Common myeloid progenitor, CD34-positive (primary cell): ENCODE measurements around the gene WASF2.

Experiments
- CTCF ChIA-PET: fragments of 350-600 bp; sonication (Branson Sonifier 250); formaldehyde crosslinking; loops from one replicate; lab custom pipeline; 2021; ENCODE audit warnings: antibody characterized with exemption; lab: Charles Lee
- POLR2A ChIA-PET: fragments of 350-600 bp; sonication (Branson Sonifier 250); formaldehyde crosslinking; loops from one replicate; lab custom pipeline; 2021; ENCODE audit warnings: antibody characterized with exemption; lab: Charles Lee
- DNase-seq, 3 donors: peaks; one replicate each; pipeline versions ENCODE4 v3.0.0 to v3.0.0-alpha.2; 2013
- H3K27ac ChIP-seq, 2 experiments: 1 replicate in 1 of 2; 2 replicates in 1 of 2; pipeline ENCODE4 v1.7.0; 2013; ENCODE audit warnings: inconsistent platforms in 2 of 2, low read length in 2 of 2, mild to moderate bottlenecking in 2 of 2, low read depth in 1 of 2, moderate library complexity in 1 of 2; ENCODE audit not compliant: severe bottlenecking in 2 of 2, insufficient read depth in 1 of 2, poor library complexity in 1 of 2
- H3K27me3 ChIP-seq, 5 experiments: replicated peaks in 2 of 5; 1 replicate in 3 of 5; 2 replicates in 2 of 5; pipeline versions ENCODE4 v1.6.1 to v1.7.0; 2013; ENCODE audit warnings: low read length in 4 of 5, mild to moderate bottlenecking in 2 of 5, moderate library complexity in 2 of 5, inconsistent platforms in 1 of 5; ENCODE audit not compliant: insufficient read depth in 5 of 5, control insufficient read depth in 4 of 5
- H3K36me3 ChIP-seq, 4 experiments: 1 replicate in 2 of 4; 2 replicates in 2 of 4; pipeline versions ENCODE4 v1.6.1 to v1.7.0; 2013; ENCODE audit warnings: low read length in 3 of 4, control low read depth in 1 of 4, mild to moderate bottlenecking in 1 of 4; ENCODE audit not compliant: control insufficient read depth in 4 of 4, insufficient read depth in 4 of 4
- H3K4me1 ChIP-seq, 4 experiments: 1 replicate in 3 of 4; 2 replicates in 1 of 4; pipeline versions ENCODE4 v1.6.1 to v1.7.1; 2013; ENCODE audit warnings: low read length in 3 of 4, mild to moderate bottlenecking in 3 of 4, control low read depth in 1 of 4, inconsistent platforms in 1 of 4, moderate library complexity in 1 of 4; ENCODE audit not compliant: control insufficient read depth in 4 of 4, insufficient read depth in 4 of 4; ENCODE audit errors: control extremely low read depth in 1 of 4
- H3K4me3 ChIP-seq, 7 experiments: 1 replicate in 4 of 7; 2 replicates in 3 of 7; pipeline versions ENCODE4 v1.5.1 to v1.7.0; 2013; ENCODE audit warnings: mild to moderate bottlenecking in 7 of 7, low read length in 6 of 7, moderate library complexity in 6 of 7, inconsistent platforms in 2 of 7, low read depth in 2 of 7, control low read depth in 1 of 7; ENCODE audit not compliant: insufficient read depth in 4 of 7, control insufficient read depth in 1 of 7; ENCODE audit errors: extremely low read depth in 1 of 7
- H3K9me3 ChIP-seq, 5 experiments: 1 replicate in 4 of 5; 2 replicates in 1 of 5; pipeline versions ENCODE4 v1.6.1 to v1.7.1; 2013; ENCODE audit warnings: low read length in 4 of 5, mild to moderate bottlenecking in 2 of 5, inconsistent platforms in 1 of 5, low read depth in 1 of 5, moderate library complexity in 1 of 5; ENCODE audit not compliant: control insufficient read depth in 4 of 5, insufficient read depth in 2 of 5; ENCODE audit errors: control extremely low read depth in 1 of 5
- WGBS: methylation state at CpG from one replicate; pipeline ENCODE4 v1.1.5; 2013; ENCODE audit not compliant: insufficient coverage; 5-methylcytosine and 5-hydroxymethylcytosine counted together

WASF2 gene

DNA sequence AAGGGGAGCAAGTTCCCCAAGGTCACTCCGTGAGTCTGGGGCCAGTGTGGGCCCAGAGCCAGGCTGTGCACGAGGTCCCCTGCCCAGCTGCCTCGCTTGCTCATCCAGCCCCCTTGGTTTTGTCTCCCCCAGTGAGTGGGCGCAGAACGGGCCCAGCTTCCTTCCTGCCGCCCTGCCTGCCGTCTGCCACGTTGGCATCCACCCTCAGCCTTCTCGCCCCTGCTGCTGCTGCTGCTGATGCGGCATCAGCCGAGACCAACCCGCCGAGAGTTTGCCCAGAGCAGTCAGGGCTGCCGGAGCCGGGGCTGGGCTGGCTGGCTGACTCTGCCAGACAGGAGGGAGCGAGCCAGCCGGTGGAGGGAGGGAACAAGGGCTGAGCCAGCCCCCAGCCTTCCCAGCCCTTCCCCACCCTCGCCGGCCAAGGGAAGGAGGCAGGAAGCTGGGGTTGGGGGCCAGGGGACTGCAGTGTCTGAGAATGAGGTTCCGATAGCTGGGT, 31.4 kb upstream of the WASF2 start:
- H3K9me3 ChIP-seq: no peaks in the 10 kb centered on the region
- peak overlapping the region in 6 of 7 experiments; percentile 15 to 56 (median 34) for H3K4me3 ChIP-seq
- peak in 2 of 3 donors; percentile 75 to 84 for DNase-seq
- ChIA-PET CTCF (interaction anchor here (0.7 to 2.3 kb wide), 5 partner anchors 11 to 118 kb away, joined by 3 to 9 read pairs (median 3); no protein-coding TSS in a partner anchor), POLR2A (interaction anchor here (0.6 kb wide), 1 partner anchor 99 kb away, joined by 3 read pairs; no protein-coding TSS in a partner anchor)
- 0% methylated on average over 8 of the region's 20 CpGs for WGBS
- no peaks in the 10 kb centered on the region for H3K36me3 ChIP-seq
- peaks cover 9 to 72% (median 63%) of the 10 kb centered on the region in 4 experiments for H3K4me1 ChIP-seq
- peak overlapping the region in 1 of 2 experiments; percentile 17 for H3K27ac ChIP-seq
- no peaks in the 10 kb centered on the region for H3K27me3 ChIP-seq

GRCh38 chr1:27520651-27521050, 30.7 kb upstream of the WASF2 start:
- Histone ChIP-seq H3K4me1 (peaks cover 8 to 67% (median 55%) of the 10 kb centered on the region in 4 experiments), H3K4me3 (no peak overlapping the region), H3K27me3 (no peaks in the 10 kb centered on the region), H3K36me3 (no peaks in the 10 kb centered on the region), H3K9me3 (no peaks in the 10 kb centered on the region), H3K27ac (peak overlapping the region in 1 of 2 experiments; percentile 17)
- POLR2A ChIA-PET: no interaction called here
- WGBS: 97% methylated on average over 4 of the region's 4 CpGs
- CTCF ChIA-PET: interaction anchor here (1.2 to 2.3 kb wide), 3 partner anchors 9 to 104 kb away, joined by 5 to 9 read pairs (median 7); no protein-coding TSS in a partner anchor
- no peak for DNase-seq

- H3K9me3 ChIP-seq: no peaks in the 10 kb centered on the region
- peaks cover 8 to 57% (median 45%) of the 10 kb centered on the region in 4 experiments for H3K4me1 ChIP-seq
- WGBS: 96% methylated on average over 21 of the region's 24 CpGs
- no peak for DNase-seq
- CTCF ChIA-PET: interaction anchor here (1.2 to 2.3 kb wide), 2 partner anchors 7 to 10 kb away, joined by 5 to 9 read pairs; no protein-coding TSS in a partner anchor
- H3K36me3 ChIP-seq: no peaks in the 10 kb centered on the region
- H3K4me3 ChIP-seq: no peak overlapping the region
- H3K27me3 ChIP-seq: no peaks in the 10 kb centered on the region
- POLR2A ChIA-PET: no interaction called here
- no peak overlapping the region for H3K27ac ChIP-seq
Observed at GRCh38 chr1:27519331-27520258, 29.6 kb upstream of the WASF2 start.

DNA sequence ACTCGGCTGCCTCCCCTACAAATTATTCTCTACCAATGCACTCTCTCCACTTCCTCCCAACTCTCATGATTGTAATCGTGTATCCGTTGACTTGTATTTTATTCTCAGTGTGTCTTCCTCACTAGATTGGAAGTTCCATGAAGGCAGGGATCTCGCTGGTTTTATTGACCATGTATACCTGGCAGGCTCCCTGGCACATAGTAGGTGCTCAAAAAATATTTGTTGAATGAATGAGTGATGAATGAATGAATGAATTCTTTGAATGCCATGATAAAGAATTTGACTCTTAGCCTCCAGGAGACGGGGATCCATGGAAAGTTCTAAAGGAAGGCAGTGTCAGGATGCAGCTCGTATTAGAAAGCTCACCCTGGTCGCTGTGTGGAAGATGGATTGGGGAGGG, 28.8 kb upstream of the WASF2 start:
- no peak for DNase-seq
- H3K4me3 ChIP-seq: no peak overlapping the region
- peaks cover 5 to 56% (median 44%) of the 10 kb centered on the region in 4 experiments for H3K4me1 ChIP-seq
- H3K27ac ChIP-seq: no peak overlapping the region
- no peaks in the 10 kb centered on the region for H3K27me3 ChIP-seq
- H3K36me3 ChIP-seq: no peaks in the 10 kb centered on the region
- H3K9me3 ChIP-seq: no peaks in the 10 kb centered on the region
- POLR2A ChIA-PET: no interaction called here
- CTCF ChIA-PET: no interaction called here
- WGBS: 96% methylated on average over 7 of the region's 7 CpGs

DNA sequence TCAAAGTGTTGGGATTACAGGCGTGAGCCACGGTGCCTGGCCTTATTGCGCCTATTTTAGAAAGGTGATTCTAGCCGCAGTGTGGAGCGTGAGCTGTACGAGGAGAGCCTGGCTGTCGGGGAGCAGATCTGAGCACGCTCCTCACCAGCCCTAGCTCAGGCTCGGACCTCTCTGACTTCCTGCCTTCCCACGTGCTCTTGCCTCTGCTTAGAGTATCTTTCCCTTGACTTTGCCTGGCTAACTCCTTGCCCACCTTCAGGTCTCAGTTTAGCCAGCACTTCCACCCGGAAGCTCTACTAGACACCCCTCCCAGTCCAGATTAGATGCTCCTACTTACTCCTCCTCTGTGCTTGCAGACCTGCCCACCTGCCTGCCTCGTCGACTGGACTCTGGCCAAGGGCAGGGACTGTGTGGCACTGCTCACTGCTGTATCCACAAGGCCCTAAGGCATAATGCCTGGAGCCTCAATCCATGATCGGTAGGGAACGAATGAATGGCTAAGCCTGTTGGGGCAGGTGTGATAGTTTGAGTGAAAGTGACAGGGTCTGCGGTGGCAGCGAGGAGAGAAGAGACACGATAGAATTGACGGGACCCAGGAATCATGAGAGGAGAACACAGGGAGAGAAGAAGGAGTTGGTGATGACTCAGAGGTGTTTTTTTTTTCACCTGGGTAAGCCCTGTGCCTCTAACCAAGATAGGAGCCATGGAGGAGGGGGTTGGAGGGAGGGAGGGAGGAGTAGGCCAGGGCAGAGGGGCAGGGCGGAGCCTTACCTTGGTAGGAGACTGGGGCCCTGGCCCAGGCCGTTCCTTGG, 28.1 kb upstream of the WASF2 start:
- no peak for DNase-seq
- no peaks in the 10 kb centered on the region for H3K27me3 ChIP-seq
- ChIA-PET CTCF (interaction anchor here (1.9 kb wide), 1 partner anchor 91 kb away, joined by 6 read pairs; no protein-coding TSS in a partner anchor), POLR2A (no interaction called here)
- WGBS: 94% methylated on average over 17 of the region's 21 CpGs
- H3K27ac ChIP-seq: no peak overlapping the region
- H3K4me1 ChIP-seq: peaks cover 5 to 56% (median 42%) of the 10 kb centered on the region in 4 experiments
- H3K36me3 ChIP-seq: no peaks in the 10 kb centered on the region
- no peak overlapping the region for H3K4me3 ChIP-seq
- H3K9me3 ChIP-seq: no peaks in the 10 kb centered on the region

DNA sequence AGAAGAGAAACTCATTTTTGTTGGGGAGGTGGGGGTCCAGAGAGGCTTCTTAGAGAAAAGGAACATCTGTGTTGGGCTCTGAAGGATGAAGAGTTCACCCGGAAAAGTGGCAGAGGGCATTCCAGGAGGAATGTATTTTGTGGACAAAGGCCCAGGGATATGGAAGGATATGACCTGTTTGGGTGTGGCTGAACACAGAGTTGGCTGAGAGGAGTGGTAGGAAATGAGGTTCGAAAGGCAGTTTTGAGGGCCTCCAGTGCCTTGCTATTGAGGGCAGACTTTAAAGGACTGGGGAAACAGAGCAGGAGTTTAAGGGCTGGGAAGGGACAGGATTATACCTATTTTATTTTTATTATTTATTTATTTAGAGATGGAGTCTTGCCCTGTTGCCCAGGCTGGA, 27.3 kb upstream of the WASF2 start:
- POLR2A ChIA-PET: no interaction called here
- 100% methylated on average over 2 of the region's 2 CpGs for WGBS
- CTCF ChIA-PET: interaction anchor here (1.9 kb wide), 1 partner anchor 90 kb away, joined by 6 read pairs; no protein-coding TSS in a partner anchor
- H3K4me3 ChIP-seq: no peak overlapping the region
- H3K9me3 ChIP-seq: no peaks in the 10 kb centered on the region
- H3K4me1 ChIP-seq: peaks cover 5 to 48% (median 33%) of the 10 kb centered on the region in 4 experiments
- DNase-seq: no peak
- H3K36me3 ChIP-seq: no peaks in the 10 kb centered on the region
- no peaks in the 10 kb centered on the region for H3K27me3 ChIP-seq
- H3K27ac ChIP-seq: no peak overlapping the region
